ENCODE results near the gene SHANK1.
"Not testable (repeated sequence)": the region's sequence is repeated elsewhere in the genome, so short reads cannot be mapped to it uniquely, and the experiment has no call there.

SHANK1 gene

GRCh38 chr19:50629194-50629593, 90.4 kb downstream of the SHANK1 start:
- no peak for DNase-seq

DNA sequence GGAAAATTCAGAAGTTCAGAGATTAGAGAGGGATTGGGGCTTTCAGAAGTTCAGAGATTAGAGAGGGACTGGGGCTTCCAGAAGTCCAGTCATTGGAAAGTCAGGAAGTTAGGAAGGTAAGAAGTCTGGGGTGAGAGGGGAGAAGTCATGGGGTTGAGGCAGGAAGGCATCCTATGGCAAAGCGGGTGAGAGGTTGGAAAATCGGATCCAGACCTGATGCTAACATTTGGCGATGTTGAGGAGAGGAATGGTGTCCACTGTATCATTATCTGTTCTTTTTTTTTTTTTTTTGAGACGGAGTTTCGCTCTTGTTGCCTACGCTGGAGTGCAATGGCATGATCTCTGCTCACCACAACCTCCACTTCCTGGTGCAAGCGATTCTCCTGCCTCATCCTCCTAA, 91.1 kb downstream of the SHANK1 start:
- DNase-seq, result no peak

GRCh38 chr19:50628146-50628545, 91.5 kb downstream of the SHANK1 start:
- no peak for DNase-seq

DNA sequence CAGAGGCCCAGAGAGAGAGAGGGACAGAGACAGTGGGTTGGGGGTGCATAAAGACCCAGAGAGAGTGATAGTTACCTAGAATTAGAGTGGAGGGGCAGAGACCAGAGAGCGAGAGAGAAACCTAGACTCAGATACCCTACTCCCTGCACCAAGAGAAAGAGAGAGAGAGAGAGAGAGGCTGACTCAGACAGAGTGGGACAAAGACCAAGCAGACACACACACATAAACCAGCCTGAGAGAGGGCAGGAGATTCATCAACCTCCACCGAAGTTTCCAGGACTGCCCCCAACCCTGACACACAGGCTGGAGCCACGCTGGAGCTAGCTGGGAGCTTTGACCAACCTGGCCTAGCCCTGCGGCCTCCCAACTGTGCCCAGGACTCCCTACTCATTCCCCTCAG, 92.8 kb downstream of the SHANK1 start:
- no peak for DNase-seq

GRCh38 chr19:50626011-50626410, 93.6 kb downstream of the SHANK1 start:
- DNase-seq, result no peak

DNA sequence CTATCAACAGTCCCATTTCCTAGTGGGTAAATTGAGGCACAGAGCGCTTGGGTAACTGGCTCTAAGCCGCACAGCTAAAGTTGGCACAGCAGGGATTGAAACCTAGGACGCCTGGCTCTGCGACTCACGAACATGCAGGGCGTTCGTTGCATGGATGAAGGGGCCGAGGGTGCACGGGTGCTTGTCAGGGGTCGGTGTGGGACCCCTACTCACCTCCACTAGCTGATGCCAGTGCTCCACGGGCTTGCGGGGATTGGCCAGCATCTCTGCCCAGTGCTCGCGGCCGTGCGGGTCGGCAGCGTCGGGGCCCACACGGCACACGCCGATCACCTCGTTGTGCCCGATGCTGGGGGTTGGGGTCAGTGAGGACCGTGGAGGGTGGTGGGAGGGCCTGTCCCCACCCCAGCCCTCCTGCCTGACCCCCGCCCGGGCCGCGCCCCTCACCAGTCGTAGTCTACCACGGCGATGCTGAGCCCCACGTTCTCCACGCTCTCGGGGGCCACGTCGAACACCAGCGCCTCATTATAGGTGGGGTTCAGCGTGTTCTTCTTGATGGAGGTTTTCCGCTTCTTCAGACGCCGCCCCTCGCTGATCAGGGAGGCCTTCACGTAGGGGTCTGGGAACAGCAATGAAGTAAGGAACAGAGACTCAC, 94.5 kb downstream of the SHANK1 start:
- no peak for DNase-seq

DNA sequence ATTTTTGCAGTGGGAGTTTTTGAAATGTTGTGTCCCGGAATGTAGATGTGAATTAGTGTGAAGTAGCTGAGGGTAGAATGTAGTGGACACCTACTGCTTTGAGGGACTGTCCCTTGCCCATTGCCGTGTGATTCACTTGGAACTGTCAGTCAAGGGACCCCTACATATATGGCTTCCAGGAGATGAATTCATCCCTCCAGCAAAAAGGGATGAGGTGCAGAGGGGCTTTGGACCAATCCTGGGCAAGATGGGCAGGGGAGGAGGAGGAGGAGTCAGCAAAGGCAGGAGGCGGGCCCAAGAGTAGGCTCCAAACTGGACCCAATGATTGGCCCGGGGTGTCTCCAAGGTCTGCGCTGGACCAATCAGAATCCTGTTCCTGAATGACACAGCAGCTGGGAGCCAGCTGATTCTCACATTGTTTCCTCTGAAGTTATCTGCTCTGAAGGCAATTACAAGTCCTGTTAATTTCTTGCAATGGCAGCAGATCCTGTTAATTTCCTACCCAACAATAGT, 99.2 kb downstream of the SHANK1 start:
- not testable (repeated sequence) for DNase-seq

- DNase-seq, result not testable (repeated sequence)
These were observed 100.4 kb downstream of the SHANK1 start for GRCh38 chr19:50619184-50619583.

GRCh38 chr19:50618379-50618778, 101.2 kb downstream of the SHANK1 start:
- DNase-seq, result not testable (repeated sequence)

DNA sequence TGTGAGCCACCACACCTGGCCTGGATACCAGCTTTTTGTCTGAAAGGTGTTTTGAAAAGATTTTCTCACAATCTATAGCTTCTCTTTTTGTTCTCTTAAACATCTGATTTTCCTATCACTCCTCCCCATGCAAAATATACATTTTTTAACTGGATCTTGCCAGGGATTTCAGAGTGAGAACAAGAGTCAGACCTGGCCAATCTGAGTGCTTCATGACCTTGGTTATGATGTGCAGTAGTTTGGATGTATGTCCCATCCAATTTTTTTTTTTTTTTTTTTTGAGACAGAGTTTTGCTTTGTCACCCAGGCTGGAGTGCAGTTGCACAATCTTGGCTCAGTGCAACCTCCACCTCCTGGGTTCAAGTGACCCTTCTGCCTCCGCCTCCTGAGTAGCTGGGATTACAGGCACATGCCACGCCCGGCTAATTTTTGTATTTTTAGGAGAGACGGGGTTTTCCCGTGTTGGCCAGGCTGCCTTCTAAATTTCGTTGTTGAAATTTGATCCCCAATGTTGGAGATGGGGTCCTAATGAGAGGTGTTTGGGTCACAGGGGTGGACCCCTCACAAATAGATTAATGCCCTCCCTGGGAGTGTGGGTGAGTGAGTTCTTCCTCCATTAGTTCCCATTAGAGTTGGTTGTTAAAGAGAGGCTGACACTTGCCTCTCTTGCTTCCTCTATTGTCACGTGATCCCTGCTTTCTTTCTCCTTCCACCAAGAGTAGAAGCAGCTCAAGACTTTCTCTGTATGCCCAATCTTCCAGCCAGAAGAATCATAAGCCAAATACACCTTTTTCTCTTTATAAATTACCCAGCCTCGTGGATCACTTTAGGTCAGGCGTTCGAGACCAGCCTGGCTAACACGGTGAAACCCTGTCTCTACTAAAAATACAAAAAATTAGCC, 106.8 kb downstream of the SHANK1 start:
- not testable (repeated sequence) for DNase-seq
